NCI-H2227 (cell line): ENCODE data around the gene CCT4.
"Not testable (repeated sequence)": the region's sequence is repeated elsewhere in the genome, so short reads cannot be mapped to it uniquely, and the experiment has no call there.

Experiments used
- DNase-seq: peaks from one replicate; lab custom pipeline; 2025; ENCODE audit not compliant: unreplicated experiment; lab: John Stamatoyannopoulos, UW

Gene CCT4, protein sequence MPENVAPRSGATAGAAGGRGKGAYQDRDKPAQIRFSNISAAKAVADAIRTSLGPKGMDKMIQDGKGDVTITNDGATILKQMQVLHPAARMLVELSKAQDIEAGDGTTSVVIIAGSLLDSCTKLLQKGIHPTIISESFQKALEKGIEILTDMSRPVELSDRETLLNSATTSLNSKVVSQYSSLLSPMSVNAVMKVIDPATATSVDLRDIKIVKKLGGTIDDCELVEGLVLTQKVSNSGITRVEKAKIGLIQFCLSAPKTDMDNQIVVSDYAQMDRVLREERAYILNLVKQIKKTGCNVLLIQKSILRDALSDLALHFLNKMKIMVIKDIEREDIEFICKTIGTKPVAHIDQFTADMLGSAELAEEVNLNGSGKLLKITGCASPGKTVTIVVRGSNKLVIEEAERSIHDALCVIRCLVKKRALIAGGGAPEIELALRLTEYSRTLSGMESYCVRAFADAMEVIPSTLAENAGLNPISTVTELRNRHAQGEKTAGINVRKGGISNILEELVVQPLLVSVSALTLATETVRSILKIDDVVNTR

GRCh38 chr2:61888267-61889055, at the start of gene CCT4:
TSS of gene CCT4 (minus strand) at chr2:61888656. CDS start at chr2:61888507, 149 bp downstream.
- DNase-seq, result peak; percentile 94

DNA sequence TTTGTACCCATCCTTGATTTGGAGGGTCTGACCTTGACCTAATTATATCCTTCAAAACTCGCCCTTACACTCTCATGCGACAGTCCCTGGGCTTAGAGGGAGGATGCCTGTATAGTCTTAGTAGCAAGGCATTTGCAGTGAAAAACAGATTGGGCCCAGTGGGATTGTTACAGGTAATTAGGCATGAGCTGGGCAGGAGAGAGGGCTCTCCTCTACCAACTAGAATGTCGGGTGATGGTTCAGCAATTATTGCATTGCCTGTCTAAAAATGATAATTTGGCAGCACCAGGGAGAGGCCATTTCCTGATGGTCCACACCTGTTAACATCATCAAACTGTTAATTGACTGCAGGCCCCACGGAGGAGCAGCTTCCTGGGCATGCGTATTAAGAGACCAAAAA, 49.4 kb upstream of the CCT4 start:
- DNase-seq, result peak; percentile 32

- no peak for DNase-seq
Measured at GRCh38 chr2:61937098-61937497, 48.6 kb upstream of the CCT4 start.

DNA sequence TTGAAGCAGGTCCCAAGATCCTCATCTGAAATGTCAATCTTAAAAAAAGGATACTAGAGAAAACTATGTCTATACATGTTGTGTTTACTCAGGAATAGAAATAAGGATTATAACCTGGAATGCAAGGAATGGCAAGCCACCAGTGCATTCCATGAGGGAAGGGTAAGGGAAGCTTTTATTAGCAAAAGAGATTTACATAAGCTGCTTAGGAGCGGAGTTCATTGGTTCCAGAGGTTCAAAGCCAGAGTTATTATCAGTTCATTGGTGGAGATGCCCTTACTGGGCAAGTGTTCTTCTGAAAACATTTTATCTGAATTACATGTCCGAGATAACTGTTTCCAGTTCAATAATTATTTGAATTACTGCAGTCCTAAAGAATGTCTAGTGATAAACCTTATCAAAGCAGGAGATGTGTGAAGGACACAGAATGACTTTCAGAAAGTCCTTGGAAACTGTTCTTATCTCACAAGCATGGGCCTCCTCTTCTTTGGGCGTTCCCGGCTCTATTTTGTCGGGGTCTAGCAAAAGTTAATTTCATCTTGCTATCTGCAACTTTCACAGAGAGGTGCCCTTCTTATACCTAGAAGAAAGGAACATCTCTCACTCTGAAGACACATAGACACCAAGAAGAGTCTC, 40.5 kb upstream of the CCT4 start:
- DNase-seq, result no peak

- no peak for DNase-seq
Measured at GRCh38 chr2:61926531-61927477, 38.3 kb upstream of the CCT4 start.

DNA sequence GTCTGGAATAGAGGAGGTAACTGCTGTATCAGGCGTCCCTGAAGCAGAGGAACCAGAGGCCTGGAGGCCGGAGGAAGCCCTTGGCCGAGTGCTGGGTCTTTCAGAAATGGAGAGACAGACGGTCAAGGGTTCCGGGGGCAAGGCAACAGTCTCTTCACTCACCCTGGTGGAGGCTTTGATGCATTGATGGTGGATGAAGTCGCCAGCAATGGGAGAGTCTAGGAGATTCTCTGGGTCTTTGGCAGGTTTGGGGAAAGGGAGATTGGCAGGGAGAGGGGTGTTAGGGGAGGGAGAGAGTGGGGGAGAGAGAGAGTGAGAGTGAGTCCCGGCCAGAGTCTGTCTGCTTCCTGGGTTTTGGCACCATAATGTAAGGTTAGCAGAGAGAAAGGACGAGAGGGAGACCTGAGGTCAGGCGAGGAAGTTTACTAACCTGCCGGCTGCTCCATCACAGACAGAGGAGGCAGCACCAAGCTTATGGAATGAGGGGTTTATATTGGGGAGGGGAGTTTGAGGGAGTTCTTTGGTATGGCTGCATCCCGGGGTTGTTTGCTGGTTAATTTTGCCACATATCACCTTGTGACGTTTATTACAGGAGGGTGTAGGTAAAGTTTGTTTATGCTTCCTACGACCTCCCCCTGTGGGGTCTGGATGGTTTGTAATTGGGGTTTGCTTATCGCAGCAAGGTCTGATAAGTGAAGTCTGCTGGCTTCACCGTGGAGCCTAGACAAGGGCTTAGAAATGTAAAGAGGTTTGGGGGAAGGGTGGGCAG, 36.6 kb upstream of the CCT4 start:
- DNase-seq, result no peak

DNA sequence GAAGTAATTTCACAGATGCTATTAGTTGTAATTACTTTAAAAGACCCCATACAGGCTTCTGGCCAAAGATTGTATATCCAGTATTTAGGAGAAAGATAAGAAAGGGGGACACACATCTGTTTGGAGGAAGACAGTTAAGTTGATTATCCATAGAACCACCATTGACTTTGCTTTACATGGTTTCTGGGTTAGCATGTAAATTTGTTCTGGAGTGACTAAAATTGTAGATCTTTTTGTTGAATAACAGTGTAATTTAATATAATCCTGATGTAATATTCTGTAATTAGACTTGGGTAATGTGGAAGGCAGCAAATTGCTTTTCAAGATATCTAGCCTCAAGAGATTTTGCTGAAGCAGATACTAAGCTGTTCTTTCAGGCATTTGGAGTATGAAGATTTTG, 34.3 kb upstream of the CCT4 start:
- no peak for DNase-seq

DNA sequence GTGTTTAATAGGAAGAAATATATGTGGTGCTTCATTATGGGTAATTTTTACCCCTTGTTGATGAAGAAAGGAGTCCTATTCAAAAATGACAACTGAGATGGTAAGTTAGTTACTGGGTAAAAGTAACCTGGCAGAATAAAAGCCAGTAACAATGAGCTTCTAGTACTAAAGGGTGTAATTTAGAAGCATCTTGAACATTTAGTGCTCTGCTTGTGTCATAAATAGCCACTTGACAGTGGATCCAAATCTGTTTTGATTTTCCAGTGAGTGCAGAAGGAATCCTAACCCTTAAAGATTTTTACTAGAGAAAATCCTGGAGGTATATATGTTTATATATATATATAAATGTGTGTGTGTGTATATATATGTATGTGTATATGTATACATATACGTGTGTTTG, 32.1 kb upstream of the CCT4 start:
- DNase-seq, result peak; percentile 49

- DNase-seq, result not testable (repeated sequence)
Measured at GRCh38 chr2:61914794-61915193, 26.3 kb upstream of the CCT4 start.

DNA sequence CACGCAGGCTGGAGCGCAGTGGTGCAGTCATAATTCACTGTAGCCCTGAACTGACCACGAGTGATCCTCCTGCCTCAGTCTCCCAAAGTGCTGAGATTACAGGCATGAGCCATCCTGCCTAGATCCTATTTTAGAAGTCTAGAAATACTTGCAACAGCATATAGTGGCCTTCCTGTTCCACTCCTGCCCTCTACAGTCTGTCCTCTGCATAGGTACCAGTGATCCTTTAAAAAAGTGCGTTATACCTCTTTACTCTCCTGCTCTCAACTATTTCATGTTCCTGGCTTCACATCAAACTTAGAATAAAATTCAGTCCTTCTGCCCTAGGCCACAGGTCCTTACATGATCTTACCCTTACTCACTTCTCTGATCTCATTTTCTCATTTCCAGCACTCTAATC, 23.1 kb upstream of the CCT4 start:
- no peak for DNase-seq

GRCh38 chr2:61910603-61911002, 22.1 kb upstream of the CCT4 start:
- peak; percentile 13 for DNase-seq

DNA sequence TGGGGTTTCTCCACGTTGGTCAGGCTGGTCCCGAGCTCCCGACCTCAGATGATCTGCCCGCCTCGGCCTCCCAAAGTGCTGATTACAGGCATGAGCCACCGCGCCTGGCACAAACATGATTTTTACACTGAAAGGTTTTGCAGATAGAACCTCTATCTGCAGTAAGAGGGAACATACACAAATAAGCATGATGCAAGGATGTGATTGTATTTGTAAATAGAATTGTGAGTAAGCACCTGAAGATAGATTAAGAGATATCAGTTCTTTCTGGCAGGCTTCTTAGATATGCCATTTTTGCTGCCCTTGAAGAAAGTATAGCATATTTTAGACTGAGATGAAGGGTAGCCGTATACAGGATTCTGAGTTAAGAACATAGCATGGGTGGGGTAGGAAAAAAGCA, 20.7 kb upstream of the CCT4 start:
- DNase-seq, result no peak

- no peak for DNase-seq
Measured at GRCh38 chr2:61906186-61906470, 17.7 kb upstream of the CCT4 start.

- DNase-seq, result peak; percentile 82
Measured at GRCh38 chr2:61905372-61906185, 17.1 kb upstream of the CCT4 start, which contains the start of gene COMMD1. TSS of gene COMMD1 (plus strand) at chr2:61905674. CDS start at chr2:61905679, 5 bp downstream.

GRCh38 chr2:61900281-61900680, 11.8 kb upstream of the CCT4 start:
- no peak for DNase-seq

DNA sequence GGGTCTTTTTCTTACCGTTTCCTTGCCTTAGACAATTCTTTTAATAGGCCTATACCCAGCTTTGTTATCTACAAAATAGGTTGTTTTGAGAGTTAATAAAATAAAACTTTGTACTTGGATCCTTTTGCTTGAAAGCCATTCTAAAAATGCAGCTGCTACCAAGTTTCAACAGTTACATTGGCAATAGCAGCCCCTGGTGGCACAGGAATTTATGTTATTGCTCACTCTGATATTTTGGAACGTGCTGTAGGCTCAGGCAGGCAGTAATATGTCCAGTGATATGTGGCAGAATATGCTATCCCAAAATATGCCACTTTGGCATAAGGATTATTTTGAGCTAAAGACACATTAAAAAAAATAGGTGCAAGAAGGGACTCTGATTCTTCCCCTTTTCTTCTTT, 10.4 kb upstream of the CCT4 start:
- peak; percentile 26 for DNase-seq

DNA sequence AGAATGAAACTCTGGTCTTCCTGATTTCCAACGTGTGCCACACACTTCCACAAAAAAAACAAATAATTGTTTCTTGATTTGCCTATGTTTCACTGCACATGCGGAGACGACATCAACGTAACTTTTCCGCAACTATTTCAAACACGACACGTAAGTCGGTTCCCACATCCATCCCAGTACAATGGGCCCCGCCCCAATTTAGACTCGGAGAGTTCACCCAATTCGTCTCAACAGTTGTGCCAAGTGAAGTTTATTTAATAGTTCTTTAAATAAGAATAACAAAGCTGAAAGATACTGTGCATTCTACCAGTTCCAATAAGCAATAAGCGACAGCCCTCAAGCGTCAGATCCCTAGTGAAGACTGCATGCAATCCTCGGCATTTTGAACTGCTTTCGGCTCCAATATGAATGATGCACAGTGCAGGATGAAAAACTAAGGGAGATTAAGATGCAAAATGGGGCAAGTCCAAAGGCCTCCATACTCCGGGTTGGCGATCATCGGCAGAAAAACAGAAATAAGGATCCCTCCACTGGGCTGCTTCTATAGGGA, 664 bp downstream of the CCT4 start:
- peak; percentile 39 for DNase-seq

GRCh38 chr2:61885896-61886603, 2.4 kb downstream of the CCT4 start:
- DNase-seq, result no peak
